Measurements from ENCODE around the gene ELF5.

ELF5 gene

DNA sequence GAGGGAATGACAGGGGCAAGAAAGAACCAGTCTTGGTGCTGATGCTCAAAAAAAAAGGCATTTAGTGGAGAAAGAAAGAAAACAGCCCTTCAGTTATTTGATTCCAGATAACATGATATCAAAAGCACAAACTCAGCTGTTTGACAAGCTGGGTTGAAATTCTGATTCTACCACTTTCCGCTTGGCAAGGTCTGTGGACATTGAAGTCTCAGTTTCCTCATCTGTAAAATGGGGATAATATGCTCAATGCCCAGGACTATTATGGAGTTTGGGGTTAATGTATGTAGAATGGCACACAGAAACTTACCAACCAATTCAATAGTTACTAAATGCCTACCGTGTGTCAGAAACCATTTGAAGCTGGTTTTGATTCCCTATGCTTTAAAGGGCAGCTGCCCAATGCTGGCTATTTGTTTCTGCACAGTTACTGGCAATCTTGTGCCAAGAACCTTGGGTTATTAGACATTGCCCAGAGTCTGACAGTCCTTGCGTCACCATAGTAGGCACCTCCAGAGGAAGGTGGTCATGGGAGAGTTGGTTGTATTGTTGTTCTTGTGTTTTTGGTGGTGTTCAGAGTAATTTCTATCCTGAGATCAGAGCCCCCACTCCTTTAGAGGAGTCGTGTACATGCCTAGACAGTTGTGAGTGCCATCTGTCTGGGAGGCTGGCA lies 19.5 kb downstream of the ELF5 start:
- DNase-seq (ENCODE audit: extremely low read depth in 1 of 2, low read depth in 1 of 2): no peak

DNA sequence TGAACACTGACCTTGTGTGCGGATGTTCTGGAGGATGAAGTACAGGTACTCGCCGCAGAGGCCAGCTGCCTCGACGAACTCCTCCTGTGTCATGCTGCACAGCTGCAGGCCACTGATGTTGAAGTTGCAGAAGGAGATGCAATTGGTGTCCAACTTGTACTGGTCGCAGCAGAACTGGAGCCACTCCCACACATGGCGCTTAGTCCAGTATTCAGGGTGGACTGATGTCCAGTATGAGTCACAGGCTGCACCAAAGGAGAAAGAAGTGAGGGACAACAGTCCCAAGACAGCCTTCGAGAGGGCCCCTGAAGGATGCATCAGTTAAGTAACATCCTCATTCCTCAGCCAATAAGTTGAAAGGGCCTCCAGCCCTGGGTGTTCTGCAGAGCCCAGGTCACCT lies 20.1 kb downstream of the ELF5 start:
- DNase-seq (ENCODE audit: extremely low read depth in 1 of 2, low read depth in 1 of 2): no peak

DNA sequence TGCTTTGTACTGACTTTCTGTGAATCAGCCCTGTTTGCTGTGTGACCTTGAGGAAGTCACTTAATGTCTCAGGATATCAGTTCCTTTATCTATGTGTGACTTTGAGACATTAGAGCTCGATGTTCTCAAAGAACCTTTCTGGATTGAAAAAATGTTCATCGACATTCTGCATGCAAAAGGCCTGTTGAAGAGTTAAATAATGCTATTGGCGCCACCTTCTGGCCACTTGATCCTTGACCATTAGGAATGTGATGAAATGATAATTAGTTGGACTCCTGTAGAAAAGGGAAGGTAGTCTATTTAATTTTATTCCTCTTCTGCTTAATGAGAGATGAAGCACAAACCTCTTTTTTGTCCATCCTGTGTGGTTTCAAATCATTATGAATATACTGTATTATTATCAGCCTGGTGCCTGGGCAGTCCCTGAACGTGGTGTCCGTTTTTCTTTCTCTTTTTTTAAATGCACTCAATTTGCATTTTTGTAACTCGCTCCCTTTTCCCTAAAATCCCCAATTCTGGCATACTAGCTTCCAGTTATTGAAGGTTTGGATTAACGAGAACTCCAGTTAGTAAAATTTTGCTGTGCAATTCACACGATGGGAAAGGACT lies 20.7 kb downstream of the ELF5 start:
- DNase-seq (ENCODE audit: extremely low read depth in 1 of 2, low read depth in 1 of 2): peak in 1 of 2 donors; percentile 8

DNA sequence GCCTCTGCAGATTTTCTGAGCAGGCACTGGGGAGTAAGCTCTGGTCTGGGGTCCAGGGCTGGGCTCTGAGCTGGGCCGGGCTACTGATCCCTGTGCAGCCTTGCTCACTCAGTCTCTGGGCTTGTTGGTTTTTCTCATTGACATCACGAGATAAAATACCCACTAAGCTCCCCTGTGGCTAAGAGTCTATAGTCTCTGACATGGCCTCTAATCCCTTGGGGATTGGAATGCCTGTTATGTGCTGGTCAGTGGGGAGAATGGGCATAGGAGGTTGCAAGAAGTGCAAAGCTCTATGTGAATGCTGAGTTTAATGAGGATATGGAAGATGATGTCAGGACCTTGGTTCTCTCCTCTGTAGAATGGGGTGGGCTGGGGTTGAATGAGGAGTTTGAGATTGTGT lies 23.3 kb downstream of the ELF5 start:
- no peak for DNase-seq (ENCODE audit: extremely low read depth in 1 of 2, low read depth in 1 of 2)

DNA sequence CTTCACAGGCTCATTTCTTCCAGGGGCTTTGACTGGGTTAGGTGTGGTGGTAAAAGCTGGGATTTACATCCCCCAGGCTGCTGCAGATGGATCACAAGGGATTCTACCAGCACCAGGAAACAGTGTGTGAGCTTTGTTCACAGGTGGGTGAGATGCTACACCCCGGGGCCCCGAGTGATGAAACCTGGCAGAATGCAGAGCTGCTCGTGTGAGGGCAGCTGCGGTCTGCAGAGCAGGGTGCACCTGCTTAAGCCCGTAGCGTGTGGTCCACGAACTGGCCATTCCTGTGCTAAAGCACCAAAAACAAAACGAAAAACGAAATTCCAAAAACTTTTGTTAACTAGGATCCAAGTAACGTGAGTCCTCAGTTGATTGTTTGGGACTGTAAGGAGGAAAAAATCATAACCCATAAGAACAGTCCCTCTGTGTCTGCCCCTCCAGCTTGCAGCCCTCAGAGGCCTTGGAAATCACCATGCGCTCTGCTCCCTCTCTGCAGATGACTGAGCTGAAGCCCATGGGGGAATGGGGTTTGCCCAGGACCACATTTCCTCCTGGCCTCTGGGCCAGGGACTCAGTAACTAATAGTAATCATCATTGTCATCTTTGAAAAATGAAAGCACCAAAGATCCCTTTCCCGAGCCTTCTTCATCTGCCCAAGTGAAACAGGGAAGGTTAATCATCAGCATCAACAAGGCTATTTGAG lies 24.6 kb downstream of the ELF5 start:
- DNase-seq (ENCODE audit: extremely low read depth in 1 of 2, low read depth in 1 of 2): no peak

DNA sequence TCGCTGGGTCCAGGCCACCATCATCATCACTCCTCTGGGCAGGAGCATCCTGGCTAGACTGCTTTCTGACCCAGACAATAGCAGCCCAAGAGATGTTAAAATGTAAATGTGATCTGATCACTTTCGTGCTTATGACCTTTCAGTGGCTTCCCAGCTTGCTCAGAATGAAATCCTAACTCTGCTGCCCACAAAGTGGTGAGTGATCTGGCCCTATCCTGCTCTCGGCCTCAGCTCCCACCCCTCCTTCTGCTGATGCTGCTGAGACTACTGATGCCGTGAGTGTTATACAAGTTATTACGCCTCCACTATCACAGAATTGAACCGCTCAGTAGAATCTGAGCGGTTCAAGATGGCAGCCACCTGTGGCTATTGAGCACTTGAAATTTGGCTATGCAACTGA lies 26.2 kb downstream of the ELF5 start:
- no peak for DNase-seq (ENCODE audit: extremely low read depth in 1 of 2, low read depth in 1 of 2)

DNA sequence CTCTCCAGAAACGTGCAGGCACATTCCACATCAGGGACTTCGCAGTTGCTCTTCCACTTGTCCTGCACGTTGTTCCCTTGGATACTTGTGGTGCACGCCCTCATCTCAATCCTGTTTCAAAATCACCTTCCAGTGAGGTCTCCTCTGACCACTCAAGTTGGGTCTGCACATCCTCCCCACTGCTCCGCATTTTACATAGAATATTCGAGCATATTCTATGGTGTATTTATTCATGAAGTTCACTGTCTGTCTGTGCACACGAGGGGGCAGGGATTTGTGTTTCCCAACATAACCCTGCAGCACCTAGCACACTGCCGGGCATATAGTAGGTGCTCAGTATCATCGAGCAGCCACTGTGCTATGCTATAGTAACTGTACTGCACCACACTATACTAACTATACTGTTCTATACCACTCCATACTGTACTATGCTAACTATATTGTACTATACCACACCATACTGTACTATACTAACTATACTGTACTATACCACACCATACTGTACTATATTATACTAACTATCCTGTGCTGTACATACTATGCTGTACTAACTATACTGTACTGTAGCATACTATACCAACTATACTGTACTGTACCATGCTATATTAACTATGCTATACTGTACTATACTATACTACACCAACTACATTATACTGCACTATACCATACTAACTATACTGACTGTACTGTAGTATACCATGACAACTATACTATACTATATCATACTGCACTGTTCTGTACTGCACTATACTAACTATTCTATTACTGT lies 30.3 kb downstream of the ELF5 start:
- no peak for DNase-seq (ENCODE audit: extremely low read depth in 1 of 2, low read depth in 1 of 2)

DNA sequence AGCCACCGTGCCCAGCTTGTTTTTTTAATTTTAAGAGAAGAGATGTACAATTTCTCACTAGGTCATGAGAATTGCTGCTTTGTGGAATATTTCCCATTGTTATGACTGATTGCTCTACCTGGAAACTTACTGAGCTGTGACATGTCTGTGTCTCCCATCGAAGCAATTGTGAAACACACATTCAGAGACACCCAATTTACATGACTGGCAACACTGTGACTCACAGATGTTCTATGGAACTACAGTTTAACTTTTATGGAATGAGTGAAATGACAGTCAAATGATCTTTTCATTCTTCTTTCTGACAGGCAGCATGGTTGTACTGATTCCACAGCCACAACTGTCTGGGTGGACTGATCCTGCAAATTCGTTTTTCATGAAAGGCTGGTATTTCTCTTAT lies 32.3 kb downstream of the ELF5 start:
- DNase-seq (ENCODE audit: extremely low read depth in 1 of 2, low read depth in 1 of 2): no peak

DNA sequence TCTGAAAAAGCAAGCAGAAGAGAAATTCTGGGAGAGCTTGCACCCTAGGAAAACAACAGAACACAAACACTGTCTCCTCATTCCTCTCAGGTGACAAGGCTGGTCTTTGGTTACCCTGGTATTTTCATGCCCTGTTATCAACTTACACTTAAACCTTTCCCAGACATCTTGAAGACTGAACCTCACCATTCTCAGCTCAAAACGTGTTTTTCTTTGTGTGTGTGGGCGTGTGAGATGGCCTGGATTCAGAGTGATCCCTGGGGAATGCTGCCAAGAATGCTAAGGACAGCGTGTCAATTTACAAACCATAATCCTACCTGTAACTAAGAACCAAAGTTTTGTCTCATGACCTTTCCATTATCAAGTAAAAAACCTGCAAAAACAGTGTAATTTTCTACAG lies 33.3 kb downstream of the ELF5 start:
- DNase-seq (ENCODE audit: extremely low read depth in 1 of 2, low read depth in 1 of 2): no peak

DNA sequence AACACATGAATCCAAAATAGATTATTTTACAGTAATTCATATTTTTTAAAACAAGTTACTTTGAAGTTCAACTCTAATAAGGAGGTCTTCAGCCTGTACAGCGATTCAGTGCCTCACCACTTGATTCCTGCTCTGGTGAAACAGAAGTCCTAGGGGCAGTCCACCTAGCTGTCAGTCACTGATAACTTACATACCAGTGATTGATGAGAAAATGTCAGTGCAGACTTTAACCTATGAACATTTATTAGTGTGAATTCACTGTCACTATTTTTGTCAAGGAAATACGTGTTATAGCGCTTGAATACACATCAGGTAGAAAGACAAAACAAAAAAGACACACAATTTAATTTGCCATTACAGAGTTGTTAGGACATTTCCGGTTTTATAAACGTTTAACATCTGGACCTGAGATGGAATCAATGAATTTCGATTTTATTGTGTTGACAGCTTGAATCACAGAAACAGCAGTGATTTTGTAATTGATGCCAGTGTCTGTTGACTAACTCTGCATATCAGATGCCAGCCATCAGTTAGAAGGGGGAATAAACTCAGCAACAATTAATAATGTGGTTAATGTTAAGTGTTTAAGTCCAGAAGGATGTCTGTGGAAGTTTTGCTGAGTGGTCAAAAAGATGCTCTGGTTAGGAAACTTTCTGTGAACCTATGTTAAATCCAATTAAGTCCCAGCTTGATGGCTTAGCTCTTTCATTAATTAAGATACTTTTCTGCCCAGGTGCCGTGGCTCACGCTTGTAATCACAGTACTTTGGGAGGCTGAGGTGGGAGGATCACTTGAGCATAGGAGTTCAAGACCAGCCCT lies 34.5 kb downstream of the ELF5 start:
- no peak for DNase-seq (ENCODE audit: extremely low read depth in 1 of 2, low read depth in 1 of 2)

DNA sequence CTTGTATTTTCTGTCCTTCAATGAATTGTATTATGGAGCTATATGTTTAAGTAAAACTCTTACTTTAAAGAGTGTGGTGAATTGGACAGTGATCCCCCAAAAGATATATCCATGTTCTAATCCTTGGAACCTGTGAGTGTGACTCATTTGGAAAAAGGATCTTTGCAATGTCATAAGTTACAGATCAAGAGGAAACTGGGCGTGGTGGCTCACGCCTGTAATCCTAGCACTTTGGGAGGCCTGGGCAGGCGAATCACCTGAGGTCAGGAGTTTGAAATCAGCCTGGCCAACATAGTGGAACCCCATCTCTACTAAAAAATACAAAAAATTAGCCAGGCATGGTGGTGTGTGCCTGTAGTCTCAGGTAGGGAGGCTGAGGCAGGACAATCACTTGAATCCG lies 36.7 kb downstream of the ELF5 start:
- no peak for DNase-seq (ENCODE audit: extremely low read depth in 1 of 2, low read depth in 1 of 2)

DNA sequence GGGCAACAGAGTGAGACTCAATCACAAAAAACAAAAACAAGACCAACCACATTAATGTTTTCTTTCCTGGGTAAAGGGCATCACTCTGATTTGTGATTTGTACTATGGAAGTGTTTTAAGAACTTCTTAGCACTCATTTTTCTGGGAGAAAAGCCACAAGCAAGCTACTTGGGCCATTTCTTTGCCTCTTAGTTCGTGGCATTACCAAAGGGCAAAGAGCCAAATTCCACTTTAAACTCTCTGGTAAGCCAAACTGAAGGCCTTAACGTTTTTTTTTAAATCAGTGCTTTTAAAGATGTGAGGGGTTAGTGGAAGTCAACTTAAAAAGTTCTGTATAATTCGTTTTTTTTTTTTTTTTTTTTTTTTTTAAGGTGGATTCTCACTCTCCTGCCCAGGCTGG lies 37.9 kb downstream of the ELF5 start:
- no peak for DNase-seq (ENCODE audit: extremely low read depth in 1 of 2, low read depth in 1 of 2)

DNA sequence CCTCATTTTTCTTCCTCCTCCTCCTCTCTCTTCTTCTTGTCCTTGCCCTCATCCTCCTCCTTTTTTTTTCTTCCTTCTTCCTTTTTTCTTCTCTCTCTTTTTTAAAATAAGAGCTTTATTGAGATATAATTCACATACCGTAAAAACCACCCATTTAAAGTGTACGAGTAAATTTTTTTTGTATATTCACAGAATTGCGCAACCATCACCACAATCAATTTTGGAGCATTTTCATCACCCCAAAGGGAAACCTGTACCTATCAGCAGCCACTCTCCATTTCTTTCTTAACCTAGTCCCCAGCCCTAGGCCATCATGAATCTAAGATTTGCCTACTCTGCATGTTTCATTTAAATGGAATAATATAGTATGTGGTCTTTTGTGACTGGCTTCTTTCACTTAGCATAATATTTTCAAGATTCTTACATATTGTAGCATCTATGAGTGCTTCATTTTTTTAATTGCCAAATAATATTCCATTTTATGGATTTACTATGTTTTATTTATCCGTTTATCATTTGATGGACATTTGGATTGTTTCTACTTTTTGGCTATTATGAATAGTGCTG lies 39.9 kb downstream of the ELF5 start:
- no peak for DNase-seq (ENCODE audit: extremely low read depth in 1 of 2, low read depth in 1 of 2)

DNA sequence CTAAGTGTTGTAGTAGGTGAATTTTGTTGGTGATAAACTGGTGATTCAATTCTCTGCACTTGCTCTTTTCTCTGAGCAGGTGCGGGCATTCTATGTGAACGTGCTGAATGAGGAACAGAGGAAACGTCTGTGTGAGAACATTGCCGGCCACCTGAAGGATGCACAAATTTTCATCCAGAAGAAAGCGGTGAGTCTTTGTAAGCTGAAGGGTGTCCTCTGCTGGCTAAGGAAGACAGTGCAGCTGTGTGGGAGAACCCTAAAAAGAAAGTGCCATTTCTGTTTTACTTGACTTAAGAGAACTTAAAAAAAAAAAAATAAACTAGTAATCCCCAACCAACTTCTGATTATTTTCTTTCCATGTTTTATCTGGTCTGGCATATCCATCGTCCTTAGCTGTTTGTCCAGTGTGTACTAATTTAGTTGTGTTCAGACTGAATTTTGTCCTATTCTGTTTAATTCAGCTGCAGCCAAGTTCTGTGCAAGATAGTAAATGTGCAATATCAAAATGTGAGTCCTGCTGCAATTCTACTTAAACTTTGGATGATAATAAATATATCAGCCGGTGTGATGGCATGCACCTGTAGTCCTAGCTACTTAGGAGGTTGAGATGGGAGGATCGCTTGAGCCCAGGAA lies 45.3 kb downstream of the ELF5 start:
- no peak for DNase-seq (ENCODE audit: extremely low read depth in 1 of 2, low read depth in 1 of 2)

DNA sequence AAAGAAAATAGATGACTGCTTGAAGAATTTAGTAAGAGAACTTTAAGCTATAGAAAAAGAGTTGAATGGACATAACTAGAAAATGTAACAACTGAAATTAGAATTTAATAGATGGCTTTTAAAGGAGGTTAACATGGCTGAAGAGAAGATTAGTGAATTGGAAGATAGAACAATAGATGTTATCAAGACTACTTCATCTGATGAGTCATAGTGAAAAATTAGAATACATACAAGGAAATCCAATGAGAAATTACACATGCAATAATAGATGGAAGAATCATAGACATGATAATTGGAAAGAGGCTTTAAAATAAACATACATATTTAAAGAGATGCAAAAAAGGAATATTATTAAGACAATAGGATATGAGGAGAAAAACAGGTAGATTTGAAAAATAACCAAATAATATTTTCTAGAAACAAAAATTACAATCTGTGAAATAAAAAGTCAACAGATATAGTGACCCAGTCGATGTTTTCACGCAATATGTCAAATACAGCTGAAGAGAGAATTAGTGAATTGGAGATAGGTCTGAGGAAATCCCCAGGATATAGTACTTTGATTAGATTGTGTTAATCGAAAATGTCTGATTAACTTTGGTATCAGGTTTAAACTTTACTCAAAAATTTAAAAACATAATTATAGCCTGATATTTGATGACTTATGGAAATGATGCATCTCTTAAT lies 46.6 kb downstream of the ELF5 start:
- no peak for DNase-seq (ENCODE audit: extremely low read depth in 1 of 2, low read depth in 1 of 2)

DNA sequence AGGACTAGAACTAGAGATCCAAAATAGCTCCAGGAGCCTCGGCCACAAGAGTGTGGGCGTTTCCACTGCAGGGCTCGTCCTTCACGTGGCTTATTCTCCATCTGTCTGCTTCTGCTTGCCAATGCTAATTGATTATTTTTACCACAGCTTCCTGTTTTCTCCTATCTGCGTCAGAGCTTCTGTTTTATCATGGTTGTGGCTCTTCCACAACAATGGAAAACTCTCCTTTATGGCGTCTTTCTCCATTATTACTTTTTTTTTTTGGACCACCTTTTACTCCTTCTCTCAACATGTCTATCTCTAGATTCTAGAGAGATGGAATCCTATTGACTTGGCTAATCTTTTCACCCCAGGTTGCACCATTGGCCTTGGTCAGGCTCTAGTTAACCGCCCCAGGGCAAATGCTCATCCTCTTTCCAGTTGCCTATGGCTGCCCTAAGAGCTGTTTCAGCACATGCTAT lies 49.0 kb downstream of the ELF5 start:
- no peak for DNase-seq (ENCODE audit: extremely low read depth in 1 of 2, low read depth in 1 of 2)

DNA sequence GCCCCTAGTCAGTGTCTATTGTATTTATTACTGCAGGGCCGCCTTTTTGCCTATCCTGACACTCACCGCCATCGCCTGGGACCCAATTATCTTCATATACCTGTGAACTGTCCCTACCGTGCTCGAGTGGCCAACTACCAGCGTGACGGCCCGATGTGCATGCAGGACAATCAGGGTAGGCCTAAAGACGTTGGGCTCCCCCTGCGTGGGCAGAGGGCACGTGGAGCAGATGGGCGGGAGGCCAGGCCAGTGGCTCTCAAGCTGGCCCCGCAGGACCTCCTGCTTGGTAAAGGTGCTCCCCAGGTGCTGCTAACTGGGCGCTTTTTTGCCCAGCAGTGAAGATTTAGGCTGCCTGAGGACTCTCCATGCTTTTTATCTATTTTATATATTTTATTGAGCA lies 52.4 kb downstream of the ELF5 start:
- no peak for DNase-seq (ENCODE audit: extremely low read depth in 1 of 2, low read depth in 1 of 2)

DNA sequence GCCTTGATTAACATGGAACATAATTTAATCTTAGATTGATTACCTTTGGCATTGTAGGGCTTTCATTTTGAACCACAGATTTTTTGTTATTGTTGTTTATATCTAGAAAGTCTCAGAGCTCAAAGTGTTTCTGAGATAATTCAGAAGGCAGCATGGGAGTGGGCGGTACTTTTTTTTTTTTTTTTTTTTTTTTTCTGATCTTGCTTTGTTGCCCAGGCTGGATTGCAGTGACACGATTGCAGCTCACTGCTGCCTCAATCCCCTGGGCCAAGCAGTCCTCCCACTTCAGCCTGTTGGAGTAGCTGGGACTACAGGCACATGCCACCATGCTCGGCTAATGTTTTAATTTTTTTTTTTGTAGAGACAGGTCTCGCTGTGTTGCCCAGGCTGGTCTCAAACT lies 53.3 kb downstream of the ELF5 start:
- no peak for DNase-seq (ENCODE audit: extremely low read depth in 1 of 2, low read depth in 1 of 2)

DNA sequence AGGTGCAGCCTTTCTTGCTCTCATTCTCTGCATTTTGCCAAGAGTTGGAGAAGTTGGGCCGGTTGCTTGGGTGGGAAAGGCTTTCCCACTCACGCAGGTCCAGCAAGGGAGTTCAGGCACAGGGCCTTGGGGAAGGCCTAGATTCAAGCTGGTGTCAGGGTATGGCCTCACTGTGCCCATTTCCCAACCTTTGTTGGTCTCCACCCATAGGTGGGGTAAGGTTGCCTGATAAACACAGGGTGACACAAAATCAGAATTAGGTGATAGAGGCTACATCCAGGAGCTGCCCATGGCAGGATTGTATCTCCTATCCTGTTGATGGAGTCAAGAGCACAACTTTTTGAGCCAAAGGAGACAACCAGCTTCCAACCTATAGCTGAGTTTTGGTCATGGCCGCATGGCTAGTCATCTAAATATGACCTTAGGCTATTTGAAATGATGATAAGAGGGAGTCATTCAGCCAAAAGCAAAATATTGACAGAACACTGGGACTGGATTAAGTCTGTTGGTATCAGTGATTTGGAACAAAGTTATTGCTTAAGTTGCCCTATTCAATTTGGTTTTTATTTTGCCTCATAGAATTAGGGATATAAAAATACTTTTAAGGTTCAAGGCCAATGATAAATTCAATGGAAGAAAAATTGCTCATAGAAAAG lies 54.0 kb downstream of the ELF5 start:
- no peak for DNase-seq (ENCODE audit: extremely low read depth in 1 of 2, low read depth in 1 of 2)
